D721Med (cell line): ENCODE data around the gene PDSS2.

Experiments
- DNase-seq: peaks from one replicate; pipeline ENCODE4 v3.0.0; 2011; ENCODE audit warnings: low spot score; ENCODE audit not compliant: insufficient read length
- FAIRE-seq: peaks from 2 replicates; lab custom pipeline; 2011; peaks lifted over from hg19 to GRCh38; lab: Jason Lieb, UNC
- TF ChIP-seq, protein P1 (sequence below): IDR thresholded peaks from 2 replicates; pipeline ENCODE4 v1.5.1; 2012; ENCODE audit warnings: mild to moderate bottlenecking, control low read depth; ENCODE audit not compliant: insufficient read depth; ENCODE audit errors: missing control alignments

Gene PDSS2

GRCh38 chr6:107103082-107103481 lies 356.3 kb downstream of the PDSS2 start:
- no peak for FAIRE-seq
- TF ChIP-seq, protein P1, sequence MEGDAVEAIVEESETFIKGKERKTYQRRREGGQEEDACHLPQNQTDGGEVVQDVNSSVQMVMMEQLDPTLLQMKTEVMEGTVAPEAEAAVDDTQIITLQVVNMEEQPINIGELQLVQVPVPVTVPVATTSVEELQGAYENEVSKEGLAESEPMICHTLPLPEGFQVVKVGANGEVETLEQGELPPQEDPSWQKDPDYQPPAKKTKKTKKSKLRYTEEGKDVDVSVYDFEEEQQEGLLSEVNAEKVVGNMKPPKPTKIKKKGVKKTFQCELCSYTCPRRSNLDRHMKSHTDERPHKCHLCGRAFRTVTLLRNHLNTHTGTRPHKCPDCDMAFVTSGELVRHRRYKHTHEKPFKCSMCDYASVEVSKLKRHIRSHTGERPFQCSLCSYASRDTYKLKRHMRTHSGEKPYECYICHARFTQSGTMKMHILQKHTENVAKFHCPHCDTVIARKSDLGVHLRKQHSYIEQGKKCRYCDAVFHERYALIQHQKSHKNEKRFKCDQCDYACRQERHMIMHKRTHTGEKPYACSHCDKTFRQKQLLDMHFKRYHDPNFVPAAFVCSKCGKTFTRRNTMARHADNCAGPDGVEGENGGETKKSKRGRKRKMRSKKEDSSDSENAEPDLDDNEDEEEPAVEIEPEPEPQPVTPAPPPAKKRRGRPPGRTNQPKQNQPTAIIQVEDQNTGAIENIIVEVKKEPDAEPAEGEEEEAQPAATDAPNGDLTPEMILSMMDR = no peak
- DNase-seq = no peak
